Duodenal mucosa (tissue), 2 donors: ENCODE results near the gene SMC4.

Source experiments
- H3K27ac ChIP-seq: one replicate; pipeline ENCODE4 v1.7.0; 2013; ENCODE audit warnings: low read depth, low read length
- H3K27me3 ChIP-seq, 2 donors: one replicate each; pipeline ENCODE4 v1.7.0; 2013; ENCODE audit warnings: low read length in 2 of 2, control low read depth in 1 of 2; ENCODE audit not compliant: insufficient read depth in 2 of 2, control insufficient read depth in 1 of 2
- H3K36me3 ChIP-seq, 2 donors: one replicate each; pipeline ENCODE4 v1.7.0; 2013; ENCODE audit warnings: low read length in 2 of 2, control low read depth in 1 of 2; ENCODE audit not compliant: insufficient read depth in 2 of 2, control insufficient read depth in 1 of 2
- H3K4me1 ChIP-seq, 2 donors: one replicate each; pipeline ENCODE4 v1.7.0; 2013; ENCODE audit warnings: low read length in 2 of 2, control low read depth in 1 of 2; ENCODE audit not compliant: insufficient read depth in 2 of 2, control insufficient read depth in 1 of 2
- H3K4me3 ChIP-seq, 2 donors: one replicate each; pipeline ENCODE4 v1.7.0; 2013; ENCODE audit warnings: low read length in 2 of 2, low read depth in 1 of 2
- H3K9ac ChIP-seq, 2 donors: one replicate each; pipeline ENCODE4 v1.7.0; 2013; ENCODE audit warnings: low read length in 2 of 2, low read depth in 1 of 2
- H3K9me3 ChIP-seq, 2 donors: one replicate each; pipeline ENCODE4 v1.7.0; 2013; ENCODE audit warnings: low read length in 2 of 2, control low read depth in 1 of 2; ENCODE audit not compliant: control insufficient read depth in 1 of 2

The SMC4 gene

GRCh38 chr3:160440687-160441086 is 41.2 kb downstream of the SMC4 start:
- H3K4me1 ChIP-seq = no peaks in the 10 kb centered on the region
- H3K27ac ChIP-seq = no peak overlapping the region
- H3K9ac ChIP-seq = no peak overlapping the region
- H3K27me3 ChIP-seq = no peaks in the 10 kb centered on the region
- no peaks in the 10 kb centered on the region for H3K9me3 ChIP-seq
- H3K36me3 ChIP-seq = peaks cover 0 to 8% of the 10 kb centered on the region in 2 donors
- no peak overlapping the region for H3K4me3 ChIP-seq

- H3K27ac ChIP-seq = no peak overlapping the region
- H3K9me3 ChIP-seq = no peaks in the 10 kb centered on the region
- H3K36me3 ChIP-seq = peaks cover 0 to 2% of the 10 kb centered on the region in 2 donors
- no peak overlapping the region for H3K9ac ChIP-seq
- H3K27me3 ChIP-seq = no peaks in the 10 kb centered on the region
- H3K4me1 ChIP-seq = peaks cover 3 to 10% of the 10 kb centered on the region in 2 donors
- H3K4me3 ChIP-seq = no peak overlapping the region
These were observed 45.0 kb downstream of the SMC4 start for GRCh38 chr3:160444411-160444810.

GRCh38 chr3:160445854-160446253 is 46.4 kb downstream of the SMC4 start:
- Histone ChIP-seq H3K4me3 (no peak overlapping the region), H3K27me3 (no peaks in the 10 kb centered on the region), H3K9ac (no peak overlapping the region), H3K36me3 (peaks cover 0 to 2% of the 10 kb centered on the region in 2 donors), H3K9me3 (no peaks in the 10 kb centered on the region), H3K4me1 (peaks cover 7 to 10% of the 10 kb centered on the region in 2 donors), H3K27ac (no peak overlapping the region)

GRCh38 chr3:160446522-160447056 is 47.1 kb downstream of the SMC4 start:
- Histone ChIP-seq H3K4me1 (peaks cover 7 to 10% of the 10 kb centered on the region in 2 donors), H3K4me3 (no peak overlapping the region), H3K36me3 (no peaks in the 10 kb centered on the region), H3K27me3 (no peaks in the 10 kb centered on the region), H3K9me3 (no peaks in the 10 kb centered on the region), H3K9ac (no peak overlapping the region), H3K27ac (no peak overlapping the region)

- Histone ChIP-seq H3K4me3 (no peak overlapping the region), H3K4me1 (peaks cover 7 to 10% of the 10 kb centered on the region in 2 donors), H3K36me3 (no peaks in the 10 kb centered on the region), H3K9me3 (no peaks in the 10 kb centered on the region), H3K27me3 (no peaks in the 10 kb centered on the region), H3K9ac (no peak overlapping the region), H3K27ac (no peak overlapping the region)
These were observed 48.1 kb downstream of the SMC4 start for GRCh38 chr3:160447544-160447943.

- H3K4me1 ChIP-seq = peaks cover 7 to 10% of the 10 kb centered on the region in 2 donors
- H3K9me3 ChIP-seq = no peaks in the 10 kb centered on the region
- H3K36me3 ChIP-seq = no peaks in the 10 kb centered on the region
- no peaks in the 10 kb centered on the region for H3K27me3 ChIP-seq
- peak overlapping the region; percentile 67 for H3K27ac ChIP-seq
- H3K4me3 ChIP-seq = peak overlapping the region; percentile 86 to 98
- H3K9ac ChIP-seq = peak overlapping the region; percentile 82 to 87
These were observed 49.6 kb downstream of the SMC4 start for GRCh38 chr3:160448845-160449635.

GRCh38 chr3:160449636-160450598 is 50.5 kb downstream of the SMC4 start, which contains the start of gene TRIM59:
Gene TRIM59, minus strand, starts transcription at chr3:160449786. Its CDS starts 10,603 bp downstream, at chr3:160439183.
- H3K27me3 ChIP-seq = no peaks in the 10 kb centered on the region
- H3K9me3 ChIP-seq = no peaks in the 10 kb centered on the region
- H3K9ac ChIP-seq = peak within 1 kb of the TSS; percentile 82 to 87
- H3K27ac ChIP-seq = peak within 1 kb of the TSS; percentile 67
- H3K36me3 ChIP-seq = no peaks in the 10 kb centered on the region
- H3K4me1 ChIP-seq = peaks cover 7 to 10% of the 10 kb centered on the region in 2 donors
- peak within 1 kb of the TSS; percentile 86 to 98 for H3K4me3 ChIP-seq

GRCh38 chr3:160450846-160451245 is 51.4 kb downstream of the SMC4 start:
- no peaks in the 10 kb centered on the region for H3K36me3 ChIP-seq
- peaks cover 0 to under 1% of the 10 kb centered on the region in 2 donors for H3K27me3 ChIP-seq
- no peak overlapping the region for H3K4me3 ChIP-seq
- H3K9ac ChIP-seq = no peak overlapping the region
- no peak overlapping the region for H3K27ac ChIP-seq
- peaks cover 7 to 10% of the 10 kb centered on the region in 2 donors for H3K4me1 ChIP-seq
- no peaks in the 10 kb centered on the region for H3K9me3 ChIP-seq

- Histone ChIP-seq H3K4me1 (peaks cover 7 to 9% of the 10 kb centered on the region in 2 donors), H3K27me3 (peaks cover 0 to 4% of the 10 kb centered on the region in 2 donors), H3K9ac (no peak overlapping the region), H3K9me3 (no peaks in the 10 kb centered on the region), H3K27ac (no peak overlapping the region), H3K36me3 (no peaks in the 10 kb centered on the region), H3K4me3 (no peak overlapping the region)
These were observed 52.2 kb downstream of the SMC4 start for GRCh38 chr3:160451602-160452001.
